Measurements from ENCODE around the gene KDM3A.
A peak's percentile ranks its signal among the peaks of the same experiment; 100 is the strongest.

Gene KDM3A, protein sequence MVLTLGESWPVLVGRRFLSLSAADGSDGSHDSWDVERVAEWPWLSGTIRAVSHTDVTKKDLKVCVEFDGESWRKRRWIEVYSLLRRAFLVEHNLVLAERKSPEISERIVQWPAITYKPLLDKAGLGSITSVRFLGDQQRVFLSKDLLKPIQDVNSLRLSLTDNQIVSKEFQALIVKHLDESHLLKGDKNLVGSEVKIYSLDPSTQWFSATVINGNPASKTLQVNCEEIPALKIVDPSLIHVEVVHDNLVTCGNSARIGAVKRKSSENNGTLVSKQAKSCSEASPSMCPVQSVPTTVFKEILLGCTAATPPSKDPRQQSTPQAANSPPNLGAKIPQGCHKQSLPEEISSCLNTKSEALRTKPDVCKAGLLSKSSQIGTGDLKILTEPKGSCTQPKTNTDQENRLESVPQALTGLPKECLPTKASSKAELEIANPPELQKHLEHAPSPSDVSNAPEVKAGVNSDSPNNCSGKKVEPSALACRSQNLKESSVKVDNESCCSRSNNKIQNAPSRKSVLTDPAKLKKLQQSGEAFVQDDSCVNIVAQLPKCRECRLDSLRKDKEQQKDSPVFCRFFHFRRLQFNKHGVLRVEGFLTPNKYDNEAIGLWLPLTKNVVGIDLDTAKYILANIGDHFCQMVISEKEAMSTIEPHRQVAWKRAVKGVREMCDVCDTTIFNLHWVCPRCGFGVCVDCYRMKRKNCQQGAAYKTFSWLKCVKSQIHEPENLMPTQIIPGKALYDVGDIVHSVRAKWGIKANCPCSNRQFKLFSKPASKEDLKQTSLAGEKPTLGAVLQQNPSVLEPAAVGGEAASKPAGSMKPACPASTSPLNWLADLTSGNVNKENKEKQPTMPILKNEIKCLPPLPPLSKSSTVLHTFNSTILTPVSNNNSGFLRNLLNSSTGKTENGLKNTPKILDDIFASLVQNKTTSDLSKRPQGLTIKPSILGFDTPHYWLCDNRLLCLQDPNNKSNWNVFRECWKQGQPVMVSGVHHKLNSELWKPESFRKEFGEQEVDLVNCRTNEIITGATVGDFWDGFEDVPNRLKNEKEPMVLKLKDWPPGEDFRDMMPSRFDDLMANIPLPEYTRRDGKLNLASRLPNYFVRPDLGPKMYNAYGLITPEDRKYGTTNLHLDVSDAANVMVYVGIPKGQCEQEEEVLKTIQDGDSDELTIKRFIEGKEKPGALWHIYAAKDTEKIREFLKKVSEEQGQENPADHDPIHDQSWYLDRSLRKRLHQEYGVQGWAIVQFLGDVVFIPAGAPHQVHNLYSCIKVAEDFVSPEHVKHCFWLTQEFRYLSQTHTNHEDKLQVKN (N-terminal part only)

DNA sequence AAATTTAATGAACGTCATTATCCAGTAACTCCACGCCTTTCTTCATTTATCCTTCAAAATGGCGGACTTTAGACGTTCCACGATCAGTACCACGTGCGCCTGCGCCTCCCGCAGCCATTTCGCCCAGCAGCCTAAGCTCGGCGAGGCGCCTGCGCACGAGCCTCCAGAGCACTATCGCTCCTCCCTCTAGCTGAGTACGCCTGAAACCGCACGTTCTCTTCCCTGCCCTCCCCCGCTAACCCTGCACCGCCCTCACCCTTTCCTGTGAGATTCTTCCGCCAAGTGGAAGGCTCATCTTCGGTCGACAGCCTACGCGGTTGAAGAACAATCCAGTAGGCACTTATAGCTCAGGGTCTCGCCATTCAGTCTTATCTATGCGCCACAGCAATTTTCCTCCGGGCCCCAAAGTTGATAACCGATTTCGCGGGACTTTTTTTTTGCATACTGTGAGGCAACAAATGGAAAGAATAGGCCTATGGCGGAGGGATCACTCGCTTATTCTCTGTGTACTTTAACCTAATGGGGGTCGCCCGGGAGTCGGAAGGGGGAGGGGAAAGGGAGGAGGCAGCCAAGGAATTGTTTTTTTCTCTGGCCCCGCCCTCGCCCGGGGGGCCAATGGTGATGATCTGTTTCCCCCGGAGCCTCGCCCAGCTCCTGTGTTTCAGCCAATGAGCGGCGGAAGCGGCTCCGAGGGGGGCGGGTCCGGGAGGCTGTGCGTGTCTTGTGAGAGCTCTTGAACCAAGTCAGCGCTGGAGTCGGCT is at the start of gene KDM3A:
Gene KDM3A (plus strand): TSS at position 741 of the 761 bp plus-strand sequence. CDS start 677 bp downstream, outside the sequence.
- peak; percentile 99 for DNase-seq (ENCODE audit: low spot score)

DNA sequence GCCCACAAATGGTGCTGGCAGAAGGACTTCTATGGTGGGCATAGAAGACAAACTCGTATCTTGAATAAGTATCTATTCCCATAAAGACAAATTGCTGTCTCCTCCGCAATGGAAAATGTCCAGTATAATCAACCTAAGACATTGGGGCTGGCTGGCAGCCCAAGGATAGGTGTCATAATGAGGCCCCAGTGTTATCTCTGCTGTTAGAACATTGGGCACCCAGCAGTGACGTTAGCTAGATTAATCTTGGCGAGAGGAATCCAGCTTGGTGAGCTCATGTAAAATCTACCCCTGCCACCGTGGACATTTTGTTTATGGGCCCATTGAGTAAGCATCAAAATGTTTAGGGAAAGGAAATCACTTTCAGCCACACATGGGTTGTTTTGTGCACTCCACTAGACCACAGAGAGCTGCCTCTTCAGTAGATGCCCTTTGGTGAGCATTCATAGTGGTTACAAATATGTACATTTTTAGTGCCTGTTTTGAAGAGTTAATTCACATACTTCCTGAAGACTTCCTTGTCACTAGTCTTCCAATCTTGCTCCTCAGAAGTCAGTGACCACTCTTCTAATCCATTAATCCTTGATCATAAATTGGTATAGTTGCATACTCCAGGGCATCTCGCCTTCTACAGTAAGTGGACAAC is 48.2 kb upstream of the KDM3A start:
- no peak for DNase-seq (ENCODE audit: low spot score)

DNA sequence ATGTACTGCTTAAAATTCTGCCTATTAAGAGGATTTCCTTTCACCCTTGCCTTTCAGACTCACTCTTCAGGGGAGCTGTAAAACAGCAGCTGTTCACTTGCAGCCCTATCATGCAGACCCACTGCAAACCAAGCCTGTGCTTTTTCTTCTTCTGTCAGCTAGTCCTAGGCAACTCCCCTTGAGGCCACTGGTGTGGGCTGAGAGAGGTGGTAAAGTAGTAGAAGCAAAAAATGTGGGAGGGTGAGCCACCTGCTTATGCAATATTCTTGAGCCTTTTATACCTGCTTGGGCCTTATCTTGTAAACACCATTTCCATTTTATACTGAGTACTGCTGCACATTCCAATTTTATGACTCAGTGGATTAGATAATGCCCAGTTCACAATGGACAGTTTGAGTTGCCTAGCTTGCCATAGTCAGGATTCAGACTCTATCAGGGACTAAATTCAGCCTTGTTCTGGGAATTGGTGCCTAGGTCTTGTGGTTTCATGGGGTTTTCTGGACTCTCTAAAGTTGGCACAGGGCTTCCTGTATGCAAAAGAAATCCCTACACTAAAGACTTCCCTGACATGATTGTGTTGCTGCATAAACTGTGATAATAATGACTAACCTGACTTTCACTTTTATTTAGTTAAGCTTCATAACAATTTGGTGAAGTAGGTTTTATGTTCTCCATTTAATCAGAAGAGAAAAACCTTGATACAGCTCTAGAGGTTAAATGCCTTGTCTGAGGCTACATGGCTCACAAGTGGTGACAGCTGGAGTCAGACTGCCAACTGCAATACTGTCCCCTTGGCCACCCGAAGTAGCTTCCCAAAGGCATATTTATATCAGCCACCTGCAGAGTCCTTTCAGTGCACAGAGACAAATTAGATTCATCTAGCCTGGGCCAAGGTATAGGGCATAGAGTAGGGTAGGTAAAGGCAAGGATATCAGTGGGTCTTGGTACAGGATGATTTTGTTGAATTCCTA is 47.4 kb upstream of the KDM3A start:
- peak; percentile 15 for DNase-seq (ENCODE audit: low spot score)

DNA sequence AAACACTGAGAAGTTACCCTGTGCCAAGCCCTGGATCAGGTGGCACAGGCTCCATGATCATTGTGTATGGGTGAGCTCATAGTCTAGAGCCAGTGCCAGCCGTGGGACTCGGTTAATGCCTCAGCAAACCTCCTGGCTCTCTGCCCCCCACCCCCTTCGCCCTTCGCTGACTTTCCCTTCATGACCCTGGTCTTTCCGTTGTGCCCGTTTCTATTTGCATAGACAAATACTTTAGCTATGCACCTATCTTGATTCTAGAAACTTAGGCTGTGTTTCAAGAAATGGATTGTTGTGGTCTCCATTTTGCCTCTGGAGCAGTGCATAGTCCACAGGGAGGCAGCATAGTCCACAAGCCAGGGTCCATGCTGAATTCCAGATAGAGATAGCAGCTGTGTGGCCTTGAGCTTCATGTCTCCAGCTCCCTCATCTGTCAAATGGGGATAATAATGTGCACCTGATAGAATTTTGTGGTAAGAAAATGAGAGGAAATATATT is 44.8 kb upstream of the KDM3A start:
- DNase-seq (ENCODE audit: low spot score): peak; percentile 80

DNA sequence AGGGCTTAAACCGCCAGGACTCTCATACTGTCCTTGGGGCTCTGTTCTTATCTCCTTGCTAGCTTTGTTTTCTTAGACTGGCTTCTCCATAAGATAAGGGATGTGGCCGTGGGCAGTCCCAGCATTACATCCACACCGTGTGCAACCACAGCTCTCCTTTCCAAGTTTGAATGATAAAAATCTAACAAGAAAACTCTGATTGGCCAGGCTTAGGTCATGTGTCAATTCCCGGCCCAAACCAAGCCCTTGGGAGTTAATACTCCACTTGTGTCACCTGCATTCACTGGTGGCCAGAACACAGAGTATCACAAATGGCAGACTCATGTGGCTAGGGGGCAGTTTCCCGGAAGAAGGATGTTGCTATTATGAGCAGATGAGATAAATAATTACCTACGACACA is 43.2 kb upstream of the KDM3A start:
- DNase-seq (ENCODE audit: low spot score): no peak

DNA sequence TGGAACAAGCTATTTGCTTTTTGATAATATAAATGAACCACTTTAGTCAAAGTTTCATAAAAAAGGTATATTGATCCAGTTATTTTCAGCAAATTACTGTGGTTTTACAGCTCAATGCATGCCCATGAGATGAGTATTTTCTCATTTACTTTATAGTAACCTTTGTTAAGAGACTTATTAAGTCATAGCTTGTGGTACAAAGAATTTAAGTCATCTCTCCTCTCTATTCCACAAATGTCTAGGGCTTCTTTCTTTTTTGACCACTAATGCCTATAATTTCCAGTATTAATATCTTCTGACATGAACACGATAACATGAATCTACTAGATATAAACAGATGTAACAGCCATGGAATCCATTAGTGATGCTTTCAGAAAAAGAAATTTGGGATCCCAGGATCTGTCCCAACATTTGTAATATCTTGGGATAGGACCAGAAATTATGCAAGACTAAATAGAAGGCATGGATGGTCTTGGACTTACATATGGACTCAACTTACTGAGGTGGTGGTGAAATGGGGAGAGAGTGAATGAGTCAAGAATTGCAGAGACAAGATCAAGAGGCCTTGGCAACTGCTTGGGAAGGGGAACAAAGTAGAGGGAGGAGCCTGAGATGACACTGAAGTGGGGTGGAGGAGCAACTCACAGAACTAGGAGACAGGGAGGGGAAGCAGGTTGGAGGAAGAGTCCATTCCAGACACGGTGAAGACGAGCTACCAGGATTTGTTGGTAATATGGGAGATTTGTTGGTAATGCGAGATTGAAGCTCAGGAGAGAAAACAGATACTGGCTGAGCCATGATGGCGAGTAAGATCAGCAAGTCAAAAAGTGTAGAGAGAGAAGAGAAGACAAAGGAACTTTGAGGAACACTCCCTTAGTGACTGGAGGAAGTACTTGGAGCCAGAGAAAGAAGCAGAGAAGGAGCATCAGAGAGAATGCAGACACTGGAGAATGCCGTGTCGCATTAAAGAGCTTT is 42.4 kb upstream of the KDM3A start:
- DNase-seq (ENCODE audit: low spot score): no peak

DNA sequence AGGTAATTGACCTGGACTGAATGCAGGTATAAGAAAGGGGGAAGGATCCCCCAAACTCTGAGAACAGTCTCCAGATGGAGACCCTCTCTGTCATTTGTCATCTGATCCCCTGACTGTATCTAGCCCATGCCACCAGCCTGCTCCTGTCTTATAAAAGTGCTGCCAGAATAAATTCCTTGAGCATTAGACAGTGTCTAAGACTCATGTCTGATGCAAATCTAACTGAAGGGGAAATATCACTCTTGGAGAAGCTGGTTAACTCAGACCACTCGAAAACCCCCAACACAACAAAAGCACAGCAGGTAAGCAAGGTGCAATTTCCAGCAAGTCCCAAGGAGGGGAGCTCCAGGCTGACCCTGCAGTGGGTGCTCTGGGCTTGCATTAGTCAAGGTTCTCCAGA is 40.9 kb upstream of the KDM3A start:
- no peak for DNase-seq (ENCODE audit: low spot score)

DNA sequence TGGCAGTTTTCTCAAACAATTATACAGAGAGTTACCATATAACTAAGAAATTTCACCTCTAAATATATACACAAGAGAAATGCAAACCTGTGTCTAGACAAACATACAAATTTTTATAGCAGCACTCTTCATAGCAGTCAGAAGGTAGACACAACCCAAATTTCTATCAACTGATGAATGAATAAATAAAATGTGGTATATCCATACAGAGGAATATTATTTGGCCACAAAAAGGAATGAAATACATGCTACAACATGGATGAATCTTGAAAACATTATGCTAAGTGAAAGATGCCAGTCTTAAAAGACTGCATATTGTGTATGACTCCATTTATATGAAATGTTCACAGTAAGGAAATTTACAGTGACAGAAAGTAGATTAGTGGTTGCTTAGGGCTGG is 30.6 kb upstream of the KDM3A start:
- no peak for DNase-seq (ENCODE audit: low spot score)

DNA sequence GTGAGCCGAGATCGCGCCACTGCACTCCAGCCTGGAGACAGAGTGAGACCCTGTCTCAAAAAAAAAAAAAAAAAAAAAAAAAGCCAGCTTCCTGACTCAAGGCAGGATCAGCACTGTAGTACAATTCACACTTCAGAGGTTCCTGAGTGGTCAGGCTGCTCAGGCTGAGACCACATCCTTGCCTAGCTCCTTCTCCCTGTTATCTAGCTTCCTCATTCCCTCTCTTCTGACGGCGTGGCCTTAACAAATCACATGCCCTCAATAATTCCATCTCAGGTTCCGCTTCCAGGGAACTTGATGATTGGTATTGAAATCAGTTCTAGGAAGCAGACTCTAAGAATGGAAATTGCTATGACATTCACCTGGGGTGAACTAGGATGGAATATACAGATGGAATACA is 29.8 kb upstream of the KDM3A start:
- DNase-seq (ENCODE audit: low spot score): peak; percentile 9

DNA sequence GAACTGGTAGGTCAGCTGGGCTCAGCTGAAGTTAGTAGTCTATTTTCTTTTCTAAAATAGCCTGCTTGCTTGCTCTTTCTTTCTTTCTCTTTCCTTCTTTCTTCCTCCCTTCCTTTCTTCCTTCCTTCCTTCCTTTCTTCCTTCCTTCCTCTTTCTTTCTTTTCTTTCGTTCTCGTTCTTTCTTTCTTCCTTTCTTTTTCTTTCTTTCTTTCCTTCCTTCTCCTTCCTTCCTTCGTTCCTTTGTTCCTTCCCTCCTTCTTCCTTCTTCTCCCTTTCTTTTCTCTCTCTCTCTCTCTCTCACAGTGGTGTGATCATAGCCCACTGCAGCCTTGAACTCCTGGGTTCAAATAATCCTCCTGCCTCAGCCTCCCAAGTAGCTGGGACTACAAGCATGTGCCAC is 29.2 kb upstream of the KDM3A start:
- no peak for DNase-seq (ENCODE audit: low spot score)

DNA sequence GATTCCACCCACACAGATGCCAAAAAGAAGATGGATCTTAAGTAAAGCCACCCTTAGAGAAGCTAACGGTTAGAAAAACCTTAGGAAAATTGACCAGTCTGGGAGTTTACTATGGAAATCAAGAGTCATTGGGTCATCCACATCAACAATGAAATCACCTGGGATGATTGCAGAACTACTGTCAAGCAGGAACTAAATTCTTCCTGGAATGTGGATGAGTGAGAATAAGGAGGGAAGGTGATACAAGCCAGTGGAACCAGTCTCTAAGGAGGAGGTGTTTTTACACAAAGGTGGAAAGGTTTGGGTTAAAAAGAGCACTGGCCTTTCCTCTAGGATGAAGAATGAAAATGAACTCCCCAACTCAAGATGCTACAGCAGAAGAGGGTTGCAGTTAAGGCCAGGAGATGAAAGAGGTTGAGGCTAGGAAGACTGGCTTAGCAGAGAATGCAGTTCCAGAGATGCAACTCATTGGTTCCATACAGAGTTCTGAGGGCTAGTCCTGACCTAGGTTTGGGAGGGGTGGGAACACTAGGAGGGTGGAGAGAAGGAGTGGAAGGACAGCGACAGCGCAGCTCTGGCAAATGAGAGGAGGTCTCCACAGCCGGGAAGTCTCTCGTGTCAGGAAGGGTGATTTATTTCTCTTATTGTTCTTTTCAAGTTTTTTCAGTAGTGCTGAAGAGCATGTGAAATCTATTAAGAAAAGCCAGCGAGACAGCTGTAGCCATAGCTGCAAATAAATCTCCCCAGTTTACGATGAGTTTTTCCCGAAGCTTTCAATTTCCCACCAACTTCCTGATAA is 27.7 kb upstream of the KDM3A start:
- DNase-seq (ENCODE audit: low spot score): no peak

DNA sequence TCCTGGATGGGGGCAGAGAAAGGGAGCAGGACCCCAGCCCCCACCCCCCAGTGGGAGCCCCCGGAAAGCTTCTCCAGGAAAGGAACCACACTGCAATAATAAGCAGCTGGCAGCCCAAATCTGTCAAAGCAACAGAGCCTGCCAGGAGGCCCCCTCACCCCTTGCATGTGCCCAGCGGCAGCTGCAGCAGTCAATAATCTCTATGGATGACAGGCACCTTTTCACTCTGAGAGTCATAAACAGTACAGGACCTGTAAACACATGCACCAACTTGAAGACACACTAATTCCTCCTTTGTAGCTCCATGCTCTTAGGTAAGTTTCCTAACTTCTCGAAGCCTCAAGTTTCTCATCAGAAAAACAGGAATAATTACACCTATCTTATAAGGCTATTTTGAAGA is 26.2 kb upstream of the KDM3A start:
- DNase-seq (ENCODE audit: low spot score): no peak

DNA sequence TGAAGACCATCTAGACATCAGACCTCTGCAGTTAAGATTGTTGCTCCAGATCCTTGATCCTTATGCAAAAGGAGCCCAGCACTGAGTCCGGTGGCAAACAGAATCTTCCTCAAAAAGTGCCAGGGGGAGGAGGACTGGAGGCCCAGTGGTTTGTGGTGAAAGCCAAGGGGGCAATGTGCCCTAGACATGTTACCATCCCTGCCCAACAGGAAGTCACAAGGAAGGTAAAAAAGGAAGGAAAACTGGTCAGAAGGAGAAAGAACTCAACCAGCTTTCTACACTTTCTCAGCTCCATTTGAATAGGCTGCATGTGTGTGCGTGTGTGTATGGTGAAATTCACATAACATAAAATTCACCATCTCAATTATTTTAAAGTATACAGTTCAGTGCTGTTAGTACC is 25.0 kb upstream of the KDM3A start:
- DNase-seq (ENCODE audit: low spot score): peak; percentile 72

DNA sequence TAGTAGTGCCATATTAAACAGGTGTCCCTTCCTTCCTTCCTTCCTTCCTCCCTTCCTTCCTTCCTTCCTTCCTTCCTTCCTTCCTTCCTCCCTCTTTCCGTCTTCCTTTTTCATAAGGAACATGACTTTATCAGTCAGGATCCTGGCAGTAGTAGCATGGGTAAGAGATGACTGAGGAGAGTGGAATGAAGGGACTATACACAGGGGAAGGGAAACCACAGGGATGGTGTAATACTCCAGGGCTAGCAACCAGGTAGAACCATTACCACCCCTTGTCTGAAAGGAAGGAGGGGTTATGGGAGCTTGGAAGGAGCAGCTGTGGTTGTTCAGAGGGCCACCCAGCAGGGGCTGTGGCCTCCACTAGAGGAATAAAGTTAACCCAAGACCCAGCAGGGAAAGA is 23.2 kb upstream of the KDM3A start:
- DNase-seq (ENCODE audit: low spot score): no peak

DNA sequence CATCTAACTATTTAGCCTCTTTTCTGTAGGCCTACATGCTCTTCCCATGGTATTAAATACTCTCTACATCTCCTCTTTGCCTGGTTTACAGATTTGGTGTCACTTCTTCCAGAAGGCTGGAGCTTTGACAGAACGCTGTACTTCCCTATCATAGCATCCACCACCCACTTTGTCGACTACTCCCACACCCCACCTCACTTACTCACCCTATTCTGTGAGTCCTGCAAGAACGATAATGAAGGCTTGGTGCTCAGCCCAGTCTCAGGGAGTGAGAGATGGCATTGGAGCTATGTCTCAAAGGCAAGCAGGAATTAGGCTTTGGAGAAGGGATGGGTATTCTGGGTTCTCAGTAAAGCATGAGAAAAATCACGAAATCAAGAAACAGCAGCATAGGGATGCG is 20.3 kb upstream of the KDM3A start:
- DNase-seq (ENCODE audit: low spot score): no peak

DNA sequence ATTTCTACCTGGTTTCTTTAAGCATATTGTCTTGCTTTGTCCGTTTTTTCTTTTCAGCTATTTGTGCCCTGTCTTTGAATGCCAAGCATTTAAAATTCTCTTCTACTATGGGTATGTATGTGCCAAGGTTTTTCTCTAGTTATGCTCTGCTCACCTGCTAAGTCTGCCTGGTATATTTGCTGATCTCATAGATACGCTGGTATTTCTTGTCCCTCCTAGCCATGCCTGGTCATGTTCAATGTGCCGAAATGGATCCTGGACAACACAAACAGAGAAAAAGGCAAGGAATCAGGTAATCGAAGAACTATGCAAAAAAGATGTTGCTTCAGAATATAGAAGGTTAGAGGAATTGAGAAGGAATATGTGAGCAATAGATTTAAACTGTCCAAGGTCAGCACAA is 14.9 kb upstream of the KDM3A start:
- DNase-seq (ENCODE audit: low spot score): no peak

DNA sequence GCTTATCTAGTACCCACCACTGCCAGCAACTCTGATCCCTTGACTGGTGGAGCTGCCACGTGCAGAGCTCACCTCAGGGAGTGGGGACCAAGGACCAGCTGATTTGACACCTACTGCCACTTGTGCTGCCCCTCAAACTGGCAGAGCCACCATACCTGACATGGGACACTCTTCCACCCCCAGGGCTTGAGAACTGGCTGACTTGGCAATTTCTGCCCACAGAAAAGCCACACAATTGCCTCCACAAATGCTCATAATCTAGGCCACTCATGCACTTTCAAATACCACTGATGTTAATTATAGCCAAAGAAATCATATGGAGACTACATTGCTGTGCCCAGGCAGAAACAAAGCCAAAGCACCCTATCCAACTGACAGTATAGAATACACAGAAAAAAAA is 11.8 kb upstream of the KDM3A start:
- no peak for DNase-seq (ENCODE audit: low spot score)

DNA sequence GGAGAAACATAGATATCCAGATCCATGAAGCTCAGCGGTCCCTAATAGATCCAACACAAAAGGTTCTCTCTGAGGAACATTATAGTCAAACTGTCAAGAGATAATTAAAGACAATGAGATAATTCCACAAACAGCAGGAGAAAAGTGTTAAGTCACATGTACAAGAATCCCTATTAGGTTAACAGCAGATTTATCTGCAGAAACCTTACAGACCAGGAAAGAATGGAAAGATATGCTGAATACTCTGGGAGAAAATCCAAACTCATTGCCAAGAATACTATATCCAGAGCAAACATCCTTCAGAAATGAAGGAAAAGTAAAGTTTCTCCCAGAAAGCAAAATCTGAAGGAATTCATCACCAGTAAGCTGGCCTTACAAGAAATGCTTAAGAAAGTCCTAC is 10.8 kb upstream of the KDM3A start:
- DNase-seq (ENCODE audit: low spot score): no peak
